HEK293 (cell line): Measurements from ENCODE around the gene NEGR1.

Experiments
- CTCF ChIA-PET: fragments of 350-600 bp; formaldehyde crosslinking; extraction: SDS; loops from one replicate; lab custom pipeline; 2021; ENCODE audit warnings: antibody characterized with exemption; lab: Yijun Ruan, JAX
- POLR2A ChIA-PET: fragments of 300-600 bp; formaldehyde crosslinking; extraction: SDS; loops from one replicate; lab custom pipeline; 2020; ENCODE audit warnings: antibody characterized with exemption, inconsistent platforms; lab: Yijun Ruan, JAX
- H3K27ac ChIP-seq: fragments of 200-500 bp; sonication (Bioruptor generic); 2 replicates; pipeline ENCODE4 v1.5.1; 2014; ENCODE audit warnings: low read depth, low read length, control low read depth, inconsistent platforms; ENCODE audit errors: extremely low read depth
- H3K36me3 ChIP-seq, 2 experiments: fragments of 200-500 bp in 1 of 2; sonication (Bioruptor generic) in 1 of 2; 1 replicate in 1 of 2; 2 replicates in 1 of 2; pipeline ENCODE4 v1.5.1; 2014 to 2017; ENCODE audit warnings: inconsistent platforms in 2 of 2, low read length in 2 of 2; ENCODE audit not compliant: control insufficient read depth in 2 of 2, insufficient read depth in 1 of 2
- H3K4me1 ChIP-seq: fragments of 200-500 bp; sonication (Bioruptor generic); 2 replicates; pipeline ENCODE4 v1.5.1; 2014; ENCODE audit warnings: mild to moderate bottlenecking, low read length, inconsistent platforms; ENCODE audit not compliant: control insufficient read depth, insufficient read depth
- H3K4me3 ChIP-seq: 2 replicates; pipeline ENCODE4 v1.5.1; 2011; ENCODE audit warnings: low read depth, mild to moderate bottlenecking, control low read depth, low read length, moderate library complexity
- H3K9me3 ChIP-seq: fragments of 200-500 bp; sonication (Bioruptor generic); 2 replicates; pipeline ENCODE4 v1.5.1; 2014; ENCODE audit warnings: low read depth, low read length, inconsistent platforms; ENCODE audit not compliant: control insufficient read depth, insufficient read depth
- BCL11A ChIP-seq: fragments of 450-650 bp; formaldehyde crosslinking; IDR thresholded peaks from 2 replicates; pipeline ENCODE4 v1.5.1; 2016; ENCODE audit warnings: low read depth, missing biosample characterization, missing genetic modification characterization
- EGR2 ChIP-seq: fragments of 450-650 bp; formaldehyde crosslinking; IDR thresholded peaks from 2 replicates; pipeline ENCODE4 v1.5.1; 2016; ENCODE audit warnings: low read depth, missing biosample characterization, missing genetic modification characterization
- PRDM1 ChIP-seq: fragments of 450-650 bp; formaldehyde crosslinking; IDR thresholded peaks from 2 replicates; pipeline ENCODE4; 2016; ENCODE audit warnings: missing biosample characterization, missing genetic modification characterization
- SALL2 ChIP-seq: fragments of 450-650 bp; formaldehyde crosslinking; IDR thresholded peaks from 2 replicates; pipeline ENCODE4 v1.5.0; 2017; ENCODE audit warnings: missing biosample characterization, mild to moderate bottlenecking, missing genetic modification characterization, borderline replicate concordance
- ZBTB26 ChIP-seq: fragments of 450-650 bp; formaldehyde crosslinking; optimal IDR thresholded peaks from 2 replicates; pipeline ENCODE3; 2016; ENCODE audit warnings: missing biosample characterization, mild to moderate bottlenecking, missing genetic modification characterization
- ZBTB48 ChIP-seq: fragments of 450-650 bp; formaldehyde crosslinking; IDR thresholded peaks from 2 replicates; pipeline ENCODE4 v1.5.1; 2016; ENCODE audit warnings: missing biosample characterization, missing genetic modification characterization
- ZFP3 ChIP-seq: fragments of 450-650 bp; formaldehyde crosslinking; IDR thresholded peaks from 2 replicates; pipeline ENCODE4 v1.5.1; 2016; ENCODE audit warnings: low read depth, missing biosample characterization, missing genetic modification characterization
- ZFP37 ChIP-seq: fragments of 450-650 bp; formaldehyde crosslinking; IDR thresholded peaks from 2 replicates; pipeline ENCODE4 v1.5.1; 2016; ENCODE audit warnings: missing biosample characterization, missing genetic modification characterization
- ZNF138 ChIP-seq: fragments of 450-650 bp; formaldehyde crosslinking; IDR thresholded peaks from 2 replicates; pipeline ENCODE4 v1.5.1; 2016; ENCODE audit warnings: missing biosample characterization, missing genetic modification characterization, borderline replicate concordance
- ZNF155 ChIP-seq: fragments of 450-650 bp; formaldehyde crosslinking; IDR thresholded peaks from 2 replicates; pipeline ENCODE4 v1.5.1; 2016; ENCODE audit warnings: missing biosample characterization, missing genetic modification characterization
- ZNF280C ChIP-seq: fragments of 450-650 bp; formaldehyde crosslinking; IDR thresholded peaks from 2 replicates; pipeline ENCODE4 v1.5.1; 2016; ENCODE audit warnings: missing biosample characterization, missing genetic modification characterization
- ZNF311 ChIP-seq: fragments of 450-650 bp; formaldehyde crosslinking; IDR thresholded peaks from 2 replicates; pipeline ENCODE4 v1.5.1; 2017; ENCODE audit warnings: missing biosample characterization, missing genetic modification characterization, borderline replicate concordance
- ZNF335 ChIP-seq: fragments of 450-650 bp; formaldehyde crosslinking; conservative IDR thresholded peaks from 2 replicates; pipeline ENCODE4 v1.5.1; 2016; ENCODE audit warnings: missing biosample characterization, missing genetic modification characterization
- ZNF398 ChIP-seq: fragments of 450-650 bp; formaldehyde crosslinking; IDR thresholded peaks from 2 replicates; pipeline ENCODE4 v1.5.1; 2017; ENCODE audit warnings: missing biosample characterization, missing genetic modification characterization
- ZNF521 ChIP-seq: fragments of 450-650 bp; formaldehyde crosslinking; IDR thresholded peaks from 2 replicates; pipeline ENCODE4 v1.5.1; 2017; ENCODE audit warnings: missing biosample characterization, mild to moderate bottlenecking, missing genetic modification characterization
- ZNF548 ChIP-seq: fragments of 450-650 bp; formaldehyde crosslinking; IDR thresholded peaks from 2 replicates; pipeline ENCODE4 v1.5.1; 2016; ENCODE audit warnings: missing biosample characterization, missing genetic modification characterization
- ZNF654 ChIP-seq: fragments of 450-650 bp; formaldehyde crosslinking; IDR thresholded peaks from 2 replicates; pipeline ENCODE4 v1.5.1; 2016; ENCODE audit warnings: low read depth, missing biosample characterization, missing genetic modification characterization
- ZNF660 ChIP-seq: fragments of 450-650 bp; IDR thresholded peaks from 2 replicates; pipeline ENCODE4 v1.5.1; 2018; ENCODE audit warnings: missing biosample characterization, mild to moderate bottlenecking, missing genetic modification characterization
- ZNF776 ChIP-seq: fragments of 450-650 bp; formaldehyde crosslinking; IDR thresholded peaks from 2 replicates; pipeline ENCODE4 v1.5.0; 2017; ENCODE audit warnings: missing biosample characterization, missing genetic modification characterization, borderline replicate concordance
- ZNF843 ChIP-seq: fragments of 450-650 bp; formaldehyde crosslinking; IDR thresholded peaks from 2 replicates; pipeline ENCODE4 v1.5.1; 2016; ENCODE audit warnings: missing biosample characterization, missing genetic modification characterization
- TF ChIP-seq, protein P1 (sequence below): fragments of 450-650 bp; IDR thresholded peaks from 2 replicates; pipeline ENCODE4 v1.5.1; 2018; ENCODE audit warnings: missing biosample characterization, mild to moderate bottlenecking, missing genetic modification characterization
- TF ChIP-seq, protein P2 (sequence below): fragments of 450-650 bp; formaldehyde crosslinking; IDR thresholded peaks from 2 replicates; pipeline ENCODE4 v1.5.1; 2016; ENCODE audit warnings: missing biosample characterization, missing genetic modification characterization
- TF ChIP-seq, protein P3 (sequence below): fragments of 450-650 bp; formaldehyde crosslinking; conservative IDR thresholded peaks from 2 replicates; pipeline ENCODE4 v1.5.1; 2016; ENCODE audit warnings: low read depth, missing biosample characterization, missing genetic modification characterization
- TF ChIP-seq, protein P4 (sequence below): fragments of 450-650 bp; formaldehyde crosslinking; IDR thresholded peaks from 2 replicates; pipeline ENCODE4 v1.5.1; 2016; ENCODE audit warnings: missing biosample characterization, missing genetic modification characterization

Gene NEGR1

DNA sequence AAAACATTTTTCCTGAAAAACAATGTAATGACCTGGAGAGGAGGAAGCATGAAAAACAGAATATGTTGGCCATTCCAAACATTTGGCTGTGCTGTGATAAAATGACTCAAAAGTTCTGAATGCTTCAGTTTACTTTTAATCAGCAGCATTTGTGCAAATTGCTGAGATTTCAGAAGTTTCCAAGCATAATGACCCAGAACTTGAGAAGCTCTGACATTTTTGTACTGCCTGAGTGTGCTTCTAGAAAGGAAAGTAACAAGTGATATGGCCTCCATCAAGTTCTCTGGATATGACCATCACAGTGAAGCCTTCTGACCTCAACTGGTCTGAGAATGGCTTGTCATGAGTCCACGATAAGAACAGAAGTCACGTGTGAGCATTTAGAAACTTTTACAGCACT, 918.1 kb downstream of the NEGR1 start:
- Histone ChIP-seq H3K9me3 (no peaks in the 10 kb centered on the region), H3K27ac (no peak overlapping the region), H3K4me1 (no peaks in the 10 kb centered on the region), H3K4me3 (no peak overlapping the region), H3K36me3 (no peaks in the 10 kb centered on the region)
- POLR2A ChIA-PET: no interaction called here
- CTCF ChIA-PET: no interaction called here
- TF ChIP-seq ZNF776 (tag by site-specific recombination) (no peak), ZNF155 (tag by site-specific recombination) (no peak), PRDM1 (no peak), ZBTB48 (tag by site-specific recombination) (no peak), ZNF654 (tag by site-specific recombination) (no peak), ZNF548 (tag by site-specific recombination) (no peak), ZFP37 (tag by site-specific recombination) (no peak), SALL2 (tag by site-specific recombination) (no peak), ZNF311 (no peak), ZBTB26 (tag by site-specific recombination) (no peak), ZNF843 (tag by site-specific recombination) (no peak), ZNF398 (tag by site-specific recombination) (no peak), ZNF280C (tag by site-specific recombination) (no peak), ZFP3 (tag by site-specific recombination) (no peak), ZNF138 (tag by site-specific recombination) (no peak), BCL11A (tag by site-specific recombination) (no peak), ZNF660 (tag by site-specific recombination) (no peak)
- TF ChIP-seq, protein P1, sequence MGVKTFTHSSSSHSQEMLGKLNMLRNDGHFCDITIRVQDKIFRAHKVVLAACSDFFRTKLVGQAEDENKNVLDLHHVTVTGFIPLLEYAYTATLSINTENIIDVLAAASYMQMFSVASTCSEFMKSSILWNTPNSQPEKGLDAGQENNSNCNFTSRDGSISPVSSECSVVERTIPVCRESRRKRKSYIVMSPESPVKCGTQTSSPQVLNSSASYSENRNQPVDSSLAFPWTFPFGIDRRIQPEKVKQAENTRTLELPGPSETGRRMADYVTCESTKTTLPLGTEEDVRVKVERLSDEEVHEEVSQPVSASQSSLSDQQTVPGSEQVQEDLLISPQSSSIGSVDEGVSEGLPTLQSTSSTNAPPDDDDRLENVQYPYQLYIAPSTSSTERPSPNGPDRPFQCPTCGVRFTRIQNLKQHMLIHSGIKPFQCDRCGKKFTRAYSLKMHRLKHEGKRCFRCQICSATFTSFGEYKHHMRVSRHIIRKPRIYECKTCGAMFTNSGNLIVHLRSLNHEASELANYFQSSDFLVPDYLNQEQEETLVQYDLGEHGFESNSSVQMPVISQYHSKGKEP (tag by site-specific recombination): no peak
- TF ChIP-seq, protein P2, sequence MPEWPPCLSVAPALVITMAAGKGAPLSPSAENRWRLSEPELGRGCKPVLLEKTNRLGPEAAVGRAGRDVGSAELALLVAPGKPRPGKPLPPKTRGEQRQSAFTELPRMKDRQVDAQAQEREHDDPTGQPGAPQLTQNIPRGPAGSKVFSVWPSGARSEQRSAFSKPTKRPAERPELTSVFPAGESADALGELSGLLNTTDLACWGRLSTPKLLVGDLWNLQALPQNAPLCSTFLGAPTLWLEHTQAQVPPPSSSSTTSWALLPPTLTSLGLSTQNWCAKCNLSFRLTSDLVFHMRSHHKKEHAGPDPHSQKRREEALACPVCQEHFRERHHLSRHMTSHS (tag by site-specific recombination): no peak

DNA sequence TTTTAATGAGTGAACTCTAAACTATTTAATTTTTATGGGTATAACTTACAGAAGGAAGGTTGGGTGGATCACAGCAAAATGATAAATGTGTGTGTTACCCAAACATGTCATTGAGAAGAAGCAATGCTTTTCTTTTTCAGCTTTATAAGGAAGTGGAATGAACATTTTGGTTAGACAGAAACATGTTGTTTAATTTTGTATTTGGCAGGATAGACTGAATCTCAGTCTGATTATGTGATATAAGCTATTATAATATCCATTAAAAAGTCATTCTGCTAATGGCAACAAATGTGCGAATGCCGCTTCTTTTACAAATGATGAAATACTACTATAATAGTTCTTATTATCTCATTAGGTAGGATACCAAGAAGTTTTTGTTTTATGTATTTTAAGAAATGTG, 919.6 kb downstream of the NEGR1 start:
- Histone ChIP-seq H3K27ac (no peak overlapping the region), H3K4me3 (no peak overlapping the region), H3K4me1 (no peaks in the 10 kb centered on the region), H3K9me3 (no peaks in the 10 kb centered on the region), H3K36me3 (no peaks in the 10 kb centered on the region)
- ChIA-PET CTCF (no interaction called here), POLR2A (no interaction called here)
- TF ChIP-seq, protein P3, sequence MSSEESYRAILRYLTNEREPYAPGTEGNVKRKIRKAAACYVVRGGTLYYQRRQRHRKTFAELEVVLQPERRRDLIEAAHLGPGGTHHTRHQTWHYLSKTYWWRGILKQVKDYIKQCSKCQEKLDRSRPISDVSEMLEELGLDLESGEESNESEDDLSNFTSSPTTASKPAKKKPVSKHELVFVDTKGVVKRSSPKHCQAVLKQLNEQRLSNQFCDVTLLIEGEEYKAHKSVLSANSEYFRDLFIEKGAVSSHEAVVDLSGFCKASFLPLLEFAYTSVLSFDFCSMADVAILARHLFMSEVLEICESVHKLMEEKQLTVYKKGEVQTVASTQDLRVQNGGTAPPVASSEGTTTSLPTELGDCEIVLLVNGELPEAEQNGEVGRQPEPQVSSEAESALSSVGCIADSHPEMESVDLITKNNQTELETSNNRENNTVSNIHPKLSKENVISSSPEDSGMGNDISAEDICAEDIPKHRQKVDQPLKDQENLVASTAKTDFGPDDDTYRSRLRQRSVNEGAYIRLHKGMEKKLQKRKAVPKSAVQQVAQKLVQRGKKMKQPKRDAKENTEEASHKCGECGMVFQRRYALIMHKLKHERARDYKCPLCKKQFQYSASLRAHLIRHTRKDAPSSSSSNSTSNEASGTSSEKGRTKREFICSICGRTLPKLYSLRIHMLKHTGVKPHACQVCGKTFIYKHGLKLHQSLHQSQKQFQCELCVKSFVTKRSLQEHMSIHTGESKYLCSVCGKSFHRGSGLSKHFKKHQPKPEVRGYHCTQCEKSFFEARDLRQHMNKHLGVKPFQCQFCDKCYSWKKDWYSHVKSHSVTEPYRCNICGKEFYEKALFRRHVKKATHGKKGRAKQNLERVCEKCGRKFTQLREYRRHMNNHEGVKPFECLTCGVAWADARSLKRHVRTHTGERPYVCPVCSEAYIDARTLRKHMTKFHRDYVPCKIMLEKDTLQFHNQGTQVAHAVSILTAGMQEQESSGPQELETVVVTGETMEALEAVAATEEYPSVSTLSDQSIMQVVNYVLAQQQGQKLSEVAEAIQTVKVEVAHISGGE (tag by site-specific recombination): no peak
- TF ChIP-seq, protein P4, sequence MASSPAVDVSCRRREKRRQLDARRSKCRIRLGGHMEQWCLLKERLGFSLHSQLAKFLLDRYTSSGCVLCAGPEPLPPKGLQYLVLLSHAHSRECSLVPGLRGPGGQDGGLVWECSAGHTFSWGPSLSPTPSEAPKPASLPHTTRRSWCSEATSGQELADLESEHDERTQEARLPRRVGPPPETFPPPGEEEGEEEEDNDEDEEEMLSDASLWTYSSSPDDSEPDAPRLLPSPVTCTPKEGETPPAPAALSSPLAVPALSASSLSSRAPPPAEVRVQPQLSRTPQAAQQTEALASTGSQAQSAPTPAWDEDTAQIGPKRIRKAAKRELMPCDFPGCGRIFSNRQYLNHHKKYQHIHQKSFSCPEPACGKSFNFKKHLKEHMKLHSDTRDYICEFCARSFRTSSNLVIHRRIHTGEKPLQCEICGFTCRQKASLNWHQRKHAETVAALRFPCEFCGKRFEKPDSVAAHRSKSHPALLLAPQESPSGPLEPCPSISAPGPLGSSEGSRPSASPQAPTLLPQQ: no peak
- TF ChIP-seq EGR2: no peak
- no peak for TF ChIP-seq ZNF521 (tag by site-specific recombination)
- TF ChIP-seq ZNF335 (tag by site-specific recombination): no peak
